Endodermal cell (in vitro differentiated cells): ENCODE data around the gene DUSP7. TPM values are rescaled to one million over a fixed set of nuclear protein-coding genes. Genes with fewer than 3 reads are reported as not detected.

ENCODE experiments used
- DNase-seq: peaks from one replicate; pipeline ENCODE4 v3.0.0-alpha.2; 2017
- H3K27ac ChIP-seq: 2 replicates; pipeline ENCODE4 v1.5.1; 2013; ENCODE audit warnings: mild to moderate bottlenecking, low read depth, low read length, moderate library complexity
- H3K27me3 ChIP-seq: 2 replicates; pipeline ENCODE4 v1.6.1; 2013; ENCODE audit warnings: mild to moderate bottlenecking, low read length, moderate library complexity; ENCODE audit not compliant: insufficient read depth, control insufficient read depth, poor library complexity, severe bottlenecking
- H3K36me3 ChIP-seq: 2 replicates; pipeline ENCODE4 v1.7.0; 2013; ENCODE audit warnings: mild to moderate bottlenecking, low read length, moderate library complexity; ENCODE audit not compliant: control insufficient read depth, insufficient read depth
- H3K4me1 ChIP-seq: one replicate; pipeline ENCODE4 v1.7.0; 2013; ENCODE audit warnings: low read length; ENCODE audit not compliant: control insufficient read depth, insufficient read depth
- H3K4me3 ChIP-seq: 2 replicates; pipeline ENCODE4 v1.5.1; 2013; ENCODE audit warnings: mild to moderate bottlenecking, low read length, moderate library complexity
- H3K9ac ChIP-seq: 2 replicates; pipeline ENCODE4 v1.6.1; 2013; ENCODE audit warnings: mild to moderate bottlenecking, low read length, moderate library complexity; ENCODE audit not compliant: poor library complexity, severe bottlenecking; ENCODE audit errors: extremely low read depth
- H3K9me3 ChIP-seq: 2 replicates; pipeline ENCODE4 v1.6.1; 2013; ENCODE audit warnings: mild to moderate bottlenecking, low read length, moderate library complexity; ENCODE audit not compliant: control insufficient read depth
- H3K27ac Mint-ChIP-seq: 2 replicates; pipeline ENCODE4 v1.8.0; 2020; ENCODE audit warnings: mixed read lengths
- H3K27me3 Mint-ChIP-seq: 2 replicates; pipeline ENCODE4 v1.8.0; 2021; ENCODE audit warnings: mild to moderate bottlenecking, mixed read lengths; ENCODE audit not compliant: insufficient read depth
- H3K36me3 Mint-ChIP-seq: 2 replicates; pipeline ENCODE4 v1.8.0; 2020; ENCODE audit warnings: low read depth, mixed read lengths
- H3K4me1 Mint-ChIP-seq: 2 replicates; pipeline ENCODE4 v1.8.0; 2020; ENCODE audit warnings: mixed read lengths
- H3K4me3 Mint-ChIP-seq: 2 replicates; pipeline ENCODE4 v1.8.0; 2020; ENCODE audit warnings: mild to moderate bottlenecking, moderate library complexity, mixed read lengths
- H3K9me3 Mint-ChIP-seq: 2 replicates; pipeline ENCODE4 v1.8.0; 2020; ENCODE audit warnings: mild to moderate bottlenecking, mixed read lengths
- CTCF ChIP-seq: fragments of 200-600 bp; sonication (generic); conservative IDR thresholded peaks from 2 replicates; pipeline ENCODE4 v1.5.0; 2021; ENCODE audit warnings: antibody characterized with exemption, mild to moderate bottlenecking
- WGBS, 2 experiments: methylation state at CpG; one replicate each; pipeline versions ENCODE4 v1.1.5 to v1.1.7; 2013; ENCODE audit warnings: missing lambda C conversion rate in 2 of 2, mixed read lengths in 1 of 2; ENCODE audit not compliant: insufficient coverage in 1 of 2, insufficient read length in 1 of 2; 5-methylcytosine and 5-hydroxymethylcytosine counted together
- total RNA-seq, 2 donors: library from RNA; stranded (reverse); fragmentation: NEBNext Ultra II Directional in 1 of 2; extraction: Animal tissue kit (Norgen Biotek cat#: 25700) in 1 of 2; gene quantifications; 2 replicates in 1 of 2; 3 replicates in 1 of 2; pipeline ENCODE4 v1.2.1, GENCODE V29; 2021

DUSP7 gene
- total RNA-seq, 2 donors from 2014 or later, result 14.2 to 16.7 TPM

GRCh38 chr3:52079958-52080357, 23.6 kb upstream of the DUSP7 start:
- 93 to 97% methylated on average over 4 to 5 of the region's 5 CpGs for WGBS, 2 experiments
- Histone ChIP-seq H3K9ac (no peak overlapping the region), H3K9me3 (no peaks in the 10 kb centered on the region), H3K36me3 (no peaks in the 10 kb centered on the region), H3K27me3 (no peaks in the 10 kb centered on the region), H3K4me3 (no peak overlapping the region), H3K27ac (no peak overlapping the region), H3K4me1 (no peaks in the 10 kb centered on the region)
- H3K27me3 Mint-ChIP-seq, result no peaks in the 10 kb centered on the region
- H3K36me3 Mint-ChIP-seq, result no peaks in the 10 kb centered on the region
- TF ChIP-seq CTCF, result no peak
- no peaks in the 10 kb centered on the region for H3K9me3 Mint-ChIP-seq
- no peaks in the 10 kb centered on the region for H3K4me1 Mint-ChIP-seq
- H3K27ac Mint-ChIP-seq, result no peak overlapping the region
- no peak for DNase-seq
- no peak overlapping the region for H3K4me3 Mint-ChIP-seq

GRCh38 chr3:52078781-52079560, 22.6 kb upstream of the DUSP7 start:
- Mint-ChIP-seq H3K4me3 (no peak overlapping the region), H3K27me3 (no peaks in the 10 kb centered on the region), H3K36me3 (no peaks in the 10 kb centered on the region), H3K9me3 (no peaks in the 10 kb centered on the region), H3K27ac (peak overlapping the region; percentile 40), H3K4me1 (no peaks in the 10 kb centered on the region)
- 93 to 99% methylated on average over 13 to 19 of the region's 19 CpGs for WGBS, 2 experiments
- DNase-seq, result no peak
- Histone ChIP-seq H3K9ac (no peak overlapping the region), H3K27ac (no peak overlapping the region), H3K4me3 (no peak overlapping the region), H3K36me3 (no peaks in the 10 kb centered on the region), H3K27me3 (no peaks in the 10 kb centered on the region), H3K9me3 (no peaks in the 10 kb centered on the region), H3K4me1 (no peaks in the 10 kb centered on the region)
- TF ChIP-seq CTCF, result no peak

GRCh38 chr3:52077925-52078324, 21.6 kb upstream of the DUSP7 start:
- Histone ChIP-seq H3K9ac (no peak overlapping the region), H3K4me3 (no peak overlapping the region), H3K9me3 (no peaks in the 10 kb centered on the region), H3K36me3 (no peaks in the 10 kb centered on the region), H3K27ac (peak overlapping the region; percentile 38), H3K4me1 (no peaks in the 10 kb centered on the region), H3K27me3 (no peaks in the 10 kb centered on the region)
- Mint-ChIP-seq H3K4me3 (no peak overlapping the region), H3K27me3 (no peaks in the 10 kb centered on the region), H3K27ac (no peak overlapping the region), H3K4me1 (no peaks in the 10 kb centered on the region), H3K36me3 (no peaks in the 10 kb centered on the region), H3K9me3 (no peaks in the 10 kb centered on the region)
- no peak for DNase-seq
- no peak for TF ChIP-seq CTCF
- WGBS, 2 experiments, result 96% methylated on average over 3 of the region's 3 CpGs; no CpG with 5 or more reads in 1 of the 2 experiments
